ENCODE data around the gene MYO1F. TPM values are rescaled to one million over a fixed set of nuclear protein-coding genes. Genes with fewer than 3 reads are reported as not detected.

MYO1F gene
- polyA plus RNA-seq, 3 donors = 121 to 707 (median 197) TPM

- under 1% methylated on average over 67 of the region's 70 CpGs for WGBS (ENCODE audit: insufficient coverage)
- Histone ChIP-seq H3K4me2 (replicated peaks; ENCODE audit: extremely low read depth, low read length, poor library complexity, severe bottlenecking) (peak within 1 kb of the TSS; percentile 74), H3K9me3 (replicated peaks in 1 of 2; ENCODE audit: control insufficient read depth in 1 of 2, insufficient read depth in 1 of 2, low read length in 2 of 2) (no peaks in the 10 kb centered on the region), H3K4me1 (ENCODE audit: control insufficient read depth in 1 of 2, insufficient read depth in 2 of 2, low read length in 2 of 2) (peaks cover 68 to 70% of the 10 kb centered on the region in 2 donors), H3K27me3 (ENCODE audit: control insufficient read depth in 2 of 2, insufficient read depth in 2 of 2, low read length in 2 of 2) (no peaks in the 10 kb centered on the region), H4K20me1 (ENCODE audit: insufficient read depth, low read length) (peaks cover 11% of the 10 kb centered on the region), H3K27ac (ENCODE audit: low read depth in 1 of 2, low read length in 2 of 2) (peak within 1 kb of the TSS; percentile 76 to 82), H2AFZ (ENCODE audit: insufficient read depth, low read depth, low read length, poor library complexity, severe bottlenecking) (peak within 1 kb of the TSS; percentile 76), H3K4me3 (replicated peaks in 1 of 3; ENCODE audit: low read depth in 2 of 3, low read length in 3 of 3) (peak within 1 kb of the TSS; percentile 43 to 85 (median 66)), H3K36me3 (replicated peaks in 1 of 2; ENCODE audit: control insufficient read depth in 1 of 2, insufficient read depth in 2 of 2, low read length in 2 of 2) (peaks cover 0 to 5% of the 10 kb centered on the region in 2 donors), H3K79me2 (ENCODE audit: insufficient read depth, low read length) (peaks cover 42% of the 10 kb centered on the region), H3K9ac (ENCODE audit: insufficient read depth, low read length, poor library complexity, severe bottlenecking) (peak within 1 kb of the TSS; percentile 84)
- peaks cover 0 to 4% (median 0%) of the 10 kb centered on the region in 3 donors for H3K27me3 Mint-ChIP-seq (ENCODE audit: low read depth in 3 of 3)
- peak within 1 kb of the TSS; percentile 95 to 99 (median 98) for H3K27ac Mint-ChIP-seq
- no peak for TF ChIP-seq CTCF (IDR thresholded peaks at IDR 0.05)
- peaks cover 0 to 26% of the 10 kb centered on the region in 2 donors for H3K36me3 Mint-ChIP-seq
- H3K4me1 Mint-ChIP-seq = peaks cover 59% of the 10 kb centered on the region
- no peaks in the 10 kb centered on the region for H3K9me3 Mint-ChIP-seq
- DNase-seq = peak; percentile 93 to 96 (median 94)
- H3K4me3 Mint-ChIP-seq = peak within 1 kb of the TSS; percentile 80 to 92
- intact Hi-C loops (cut with micrococcal nuclease) = loop anchor here in 1 of 2 donors (10.0 kb wide), 1 partner anchor 99 kb away; the partner anchor contains the start of gene MARCHF2
These were observed 63.3 kb downstream of the MYO1F start, which contains the start of gene ZNF414 for GRCh38 chr19:8513687-8514504. Gene ZNF414, minus strand, starts transcription at chr19:8514167. Its CDS starts 121 bp downstream, at chr19:8514046.

- WGBS (ENCODE audit: insufficient coverage) = 70% methylated on average over 11 of the region's 19 CpGs
- Histone ChIP-seq H3K27ac (ENCODE audit: low read depth in 1 of 2, low read length in 2 of 2) (peak overlapping the region; percentile 76 to 82), H3K9ac (ENCODE audit: insufficient read depth, low read length, poor library complexity, severe bottlenecking) (peak overlapping the region; percentile 84), H3K4me1 (ENCODE audit: control insufficient read depth in 1 of 2, insufficient read depth in 2 of 2, low read length in 2 of 2) (peaks cover 68 to 70% of the 10 kb centered on the region in 2 donors), H4K20me1 (ENCODE audit: insufficient read depth, low read length) (peaks cover 7% of the 10 kb centered on the region), H3K4me3 (replicated peaks in 1 of 3; ENCODE audit: low read depth in 2 of 3, low read length in 3 of 3) (peak overlapping the region; percentile 43 to 85 (median 66)), H3K36me3 (replicated peaks in 1 of 2; ENCODE audit: control insufficient read depth in 1 of 2, insufficient read depth in 2 of 2, low read length in 2 of 2) (peaks cover 0 to 5% of the 10 kb centered on the region in 2 donors), H2AFZ (ENCODE audit: insufficient read depth, low read depth, low read length, poor library complexity, severe bottlenecking) (peak overlapping the region; percentile 76), H3K4me2 (replicated peaks; ENCODE audit: extremely low read depth, low read length, poor library complexity, severe bottlenecking) (peak overlapping the region; percentile 74), H3K9me3 (replicated peaks in 1 of 2; ENCODE audit: control insufficient read depth in 1 of 2, insufficient read depth in 1 of 2, low read length in 2 of 2) (no peaks in the 10 kb centered on the region), H3K27me3 (ENCODE audit: control insufficient read depth in 2 of 2, insufficient read depth in 2 of 2, low read length in 2 of 2) (no peaks in the 10 kb centered on the region), H3K79me2 (ENCODE audit: insufficient read depth, low read length) (peaks cover 42% of the 10 kb centered on the region)
- intact Hi-C loops (cut with micrococcal nuclease) = loop anchor here in 1 of 2 donors (10.0 kb wide), 1 partner anchor 98 kb away; the partner anchor contains the start of gene MARCHF2
- H3K4me1 Mint-ChIP-seq = peaks cover 60% of the 10 kb centered on the region
- DNase-seq = peak in 1 of 3 donors; percentile 14
- no peaks in the 10 kb centered on the region for H3K9me3 Mint-ChIP-seq
- TF ChIP-seq CTCF (IDR thresholded peaks at IDR 0.05) = no peak
- peaks cover 0 to 26% of the 10 kb centered on the region in 2 donors for H3K36me3 Mint-ChIP-seq
- peaks cover 0 to 4% (median 0%) of the 10 kb centered on the region in 3 donors for H3K27me3 Mint-ChIP-seq (ENCODE audit: low read depth in 3 of 3)
- peak overlapping the region; percentile 95 to 99 (median 98) for H3K27ac Mint-ChIP-seq
- peak overlapping the region; percentile 80 to 92 for H3K4me3 Mint-ChIP-seq
These were observed 64.1 kb downstream of the MYO1F start for GRCh38 chr19:8513036-8513686.

Measured in CD14-positive monocyte (primary cell).